Central memory CD4-positive, alpha-beta T cell (primary cell): ENCODE results near the gene CP.
"Not testable (repeated sequence)": the region's sequence is repeated elsewhere in the genome, so short reads cannot be mapped to it uniquely, and the experiment has no call there.

ENCODE experiments used
- DNase-seq: peaks from one replicate; pipeline ENCODE4 v3.0.0; 2022
- total RNA-seq, 3 experiments: gene quantifications; one replicate each; lab custom pipeline; 2026; lab: John Stamatoyannopoulos, UW

The CP gene
- total RNA-seq: 0 reads per million in 3 experiments

GRCh38 chr3:149221783-149222517 lies at the start of gene CP:
Gene CP (minus strand): TSS chr3:149221829. CDS start chr3:149221792, 37 bp downstream.
- DNase-seq: no peak

GRCh38 chr3:149270180-149270579 lies 48.6 kb upstream of the CP start:
- DNase-seq: no peak

- no peak for DNase-seq
Observed at GRCh38 chr3:149269687-149270086, 48.1 kb upstream of the CP start.

GRCh38 chr3:149267565-149267964 lies 45.9 kb upstream of the CP start:
- DNase-seq: no peak

GRCh38 chr3:149266736-149267135 lies 45.1 kb upstream of the CP start:
- DNase-seq: no peak

GRCh38 chr3:149263856-149264255 lies 42.2 kb upstream of the CP start:
- DNase-seq: no peak

GRCh38 chr3:149258714-149259113 lies 37.1 kb upstream of the CP start:
- no peak for DNase-seq

GRCh38 chr3:149258298-149258697 lies 36.7 kb upstream of the CP start:
- no peak for DNase-seq

- no peak for DNase-seq
Observed at GRCh38 chr3:149252272-149252671, 30.6 kb upstream of the CP start.

GRCh38 chr3:149251186-149251585 lies 29.6 kb upstream of the CP start:
- DNase-seq: no peak

- DNase-seq: no peak
Observed at GRCh38 chr3:149247929-149248691, 26.5 kb upstream of the CP start.

GRCh38 chr3:149247008-149247710 lies 25.5 kb upstream of the CP start:
- no peak for DNase-seq

- DNase-seq: no peak
Observed at GRCh38 chr3:149245738-149246451, 24.3 kb upstream of the CP start.

- no peak for DNase-seq
Observed at GRCh38 chr3:149243540-149243939, 21.9 kb upstream of the CP start.

GRCh38 chr3:149239357-149239936 lies 17.8 kb upstream of the CP start:
- no peak for DNase-seq

GRCh38 chr3:149238268-149238667 lies 16.6 kb upstream of the CP start:
- not testable (repeated sequence) for DNase-seq

- DNase-seq: no peak
Observed at GRCh38 chr3:149235599-149236424, 14.2 kb upstream of the CP start.

- DNase-seq: no peak
Observed at GRCh38 chr3:149234671-149235245, 13.1 kb upstream of the CP start.

GRCh38 chr3:149233323-149233722 lies 11.7 kb upstream of the CP start:
- no peak for DNase-seq

GRCh38 chr3:149231871-149232270 lies 10.2 kb upstream of the CP start:
- DNase-seq: no peak

- no peak for DNase-seq
Observed at GRCh38 chr3:149227591-149228268, 6.1 kb upstream of the CP start.
